A673 (cell line): ENCODE measurements around the gene RNF121.
"Not testable (repeated sequence)": the region's sequence is repeated elsewhere in the genome, so short reads cannot be mapped to it uniquely, and the experiment has no call there.

Experiments used
- EZH2 ChIP-seq: fragments of 200-600 bp; sonication (generic); IDR thresholded peaks from 2 replicates; pipeline ENCODE4 v1.6.1; 2017; ENCODE audit warnings: borderline replicate concordance, low read depth, mild to moderate bottlenecking, mixed read lengths, antibody characterized with exemption, low read length; ENCODE audit not compliant: poor library complexity, severe bottlenecking
- TF ChIP-seq, protein P1 (sequence below): fragments of 300-800, 200-600 bp; sonication (generic); conservative IDR thresholded peaks from 2 replicates; pipeline ENCODE4 v1.5.1; 2017; ENCODE audit warnings: low read depth, mild to moderate bottlenecking, antibody characterized with exemption, low read length, moderate library complexity, mixed read lengths

DNA sequence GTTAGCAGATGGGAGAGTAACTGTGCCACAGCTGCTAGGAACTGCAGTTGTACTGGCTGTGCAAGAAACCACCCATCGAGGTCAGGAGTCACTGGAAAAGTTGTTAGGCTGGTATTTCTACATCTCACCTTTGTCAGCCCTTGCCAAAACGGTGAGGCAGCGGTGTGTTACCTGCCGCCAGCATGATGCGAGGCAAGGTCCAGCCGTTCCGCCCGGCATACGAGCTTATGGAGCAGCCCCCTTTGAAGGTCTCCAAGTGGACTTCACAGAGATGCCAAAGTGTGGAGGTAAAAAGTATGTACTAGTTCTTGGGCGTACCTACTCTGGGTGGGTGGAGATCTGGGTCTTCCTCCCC, 16.9 kb upstream of the RNF121 start:
- TF ChIP-seq, protein P1, sequence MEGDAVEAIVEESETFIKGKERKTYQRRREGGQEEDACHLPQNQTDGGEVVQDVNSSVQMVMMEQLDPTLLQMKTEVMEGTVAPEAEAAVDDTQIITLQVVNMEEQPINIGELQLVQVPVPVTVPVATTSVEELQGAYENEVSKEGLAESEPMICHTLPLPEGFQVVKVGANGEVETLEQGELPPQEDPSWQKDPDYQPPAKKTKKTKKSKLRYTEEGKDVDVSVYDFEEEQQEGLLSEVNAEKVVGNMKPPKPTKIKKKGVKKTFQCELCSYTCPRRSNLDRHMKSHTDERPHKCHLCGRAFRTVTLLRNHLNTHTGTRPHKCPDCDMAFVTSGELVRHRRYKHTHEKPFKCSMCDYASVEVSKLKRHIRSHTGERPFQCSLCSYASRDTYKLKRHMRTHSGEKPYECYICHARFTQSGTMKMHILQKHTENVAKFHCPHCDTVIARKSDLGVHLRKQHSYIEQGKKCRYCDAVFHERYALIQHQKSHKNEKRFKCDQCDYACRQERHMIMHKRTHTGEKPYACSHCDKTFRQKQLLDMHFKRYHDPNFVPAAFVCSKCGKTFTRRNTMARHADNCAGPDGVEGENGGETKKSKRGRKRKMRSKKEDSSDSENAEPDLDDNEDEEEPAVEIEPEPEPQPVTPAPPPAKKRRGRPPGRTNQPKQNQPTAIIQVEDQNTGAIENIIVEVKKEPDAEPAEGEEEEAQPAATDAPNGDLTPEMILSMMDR = not testable (repeated sequence)
- not testable (repeated sequence) for TF ChIP-seq EZH2
